Mesothelial cell of epicardium (in vitro differentiated cells): ENCODE data around the gene TMEM232. TPM values are rescaled to one million over a fixed set of nuclear protein-coding genes. Genes with fewer than 3 reads are reported as not detected.

Experiments used
- DNase-seq, 2 experiments: peaks; one replicate each; pipeline ENCODE4 v3.0.0; 2021; ENCODE audit warnings: low spot score in 2 of 2; ENCODE audit not compliant: unreplicated experiment in 2 of 2
- H3K27ac Mint-ChIP-seq: 2 replicates; pipeline ENCODE4 v1.8.0; 2021; ENCODE audit warnings: mixed read lengths
- H3K27me3 Mint-ChIP-seq: 2 replicates; pipeline ENCODE4 v1.8.0; 2021; ENCODE audit warnings: low read depth, mixed read lengths
- H3K36me3 Mint-ChIP-seq: 2 replicates; pipeline ENCODE4 v1.8.0; 2021; ENCODE audit warnings: mixed read lengths
- H3K4me1 Mint-ChIP-seq: 2 replicates; pipeline ENCODE4 v1.8.0; 2021; ENCODE audit warnings: mixed read lengths
- H3K4me3 Mint-ChIP-seq: 2 replicates; pipeline ENCODE4 v1.8.0; 2021; ENCODE audit warnings: mild to moderate bottlenecking, moderate library complexity, mixed read lengths
- H3K9me3 Mint-ChIP-seq: 2 replicates; pipeline ENCODE4 v1.8.0; 2021; ENCODE audit warnings: mixed read lengths
- CTCF ChIP-seq: fragments of 200-600 bp; sonication (generic); IDR thresholded peaks from one replicate; pipeline ENCODE4 v1.5.0; 2021; ENCODE audit warnings: antibody characterized with exemption; ENCODE audit not compliant: unreplicated experiment
- total RNA-seq: library from RNA; stranded (reverse); gene quantifications from 3 replicates; pipeline ENCODE4 v1.2.1, GENCODE V29; 2021

Gene TMEM232
- total RNA-seq, 1 donor from 2014 or later, result 6.5 TPM

- no peak for TF ChIP-seq CTCF
- H3K27ac Mint-ChIP-seq, result no peak overlapping the region
- no peaks in the 10 kb centered on the region for H3K4me1 Mint-ChIP-seq
- H3K9me3 Mint-ChIP-seq, result peaks cover 7% of the 10 kb centered on the region
- no peak overlapping the region for H3K4me3 Mint-ChIP-seq
- no peaks in the 10 kb centered on the region for H3K36me3 Mint-ChIP-seq
- no peaks in the 10 kb centered on the region for H3K27me3 Mint-ChIP-seq
- no peak for DNase-seq
Measured at GRCh38 chr5:110653231-110653970, 73.1 kb downstream of the TMEM232 start.

- no peak for TF ChIP-seq CTCF
- DNase-seq, result no peak
- H3K4me1 Mint-ChIP-seq, result no peaks in the 10 kb centered on the region
- no peaks in the 10 kb centered on the region for H3K27me3 Mint-ChIP-seq
- no peak overlapping the region for H3K27ac Mint-ChIP-seq
- H3K36me3 Mint-ChIP-seq, result no peaks in the 10 kb centered on the region
- H3K9me3 Mint-ChIP-seq, result peaks cover 8% of the 10 kb centered on the region
- no peak overlapping the region for H3K4me3 Mint-ChIP-seq
Measured at GRCh38 chr5:110651507-110651906, 75.0 kb downstream of the TMEM232 start.

- no peak for TF ChIP-seq CTCF
- H3K4me1 Mint-ChIP-seq, result no peaks in the 10 kb centered on the region
- H3K9me3 Mint-ChIP-seq, result peaks cover 19% of the 10 kb centered on the region
- H3K4me3 Mint-ChIP-seq, result no peak overlapping the region
- DNase-seq, result no peak
- no peak overlapping the region for H3K27ac Mint-ChIP-seq
- no peaks in the 10 kb centered on the region for H3K27me3 Mint-ChIP-seq
- no peaks in the 10 kb centered on the region for H3K36me3 Mint-ChIP-seq
Measured at GRCh38 chr5:110644357-110644756, 82.1 kb downstream of the TMEM232 start.

GRCh38 chr5:110638970-110639902 lies 87.2 kb downstream of the TMEM232 start:
- Mint-ChIP-seq H3K9me3 (peaks cover 11% of the 10 kb centered on the region), H3K36me3 (no peaks in the 10 kb centered on the region), H3K4me1 (no peaks in the 10 kb centered on the region), H3K27ac (no peak overlapping the region), H3K27me3 (no peaks in the 10 kb centered on the region), H3K4me3 (no peak overlapping the region)
- DNase-seq, result no peak
- no peak for TF ChIP-seq CTCF

- TF ChIP-seq CTCF, result no peak
- H3K27ac Mint-ChIP-seq, result no peak overlapping the region
Measured at GRCh38 chr5:110634475-110634874, 92.0 kb downstream of the TMEM232 start.

More at GRCh38 chr5:110634475-110634874, 92.0 kb downstream of the TMEM232 start:
- no peaks in the 10 kb centered on the region for H3K4me1 Mint-ChIP-seq
- H3K36me3 Mint-ChIP-seq, result no peaks in the 10 kb centered on the region
- no peaks in the 10 kb centered on the region for H3K27me3 Mint-ChIP-seq
- no peak for DNase-seq
- H3K9me3 Mint-ChIP-seq, result peaks cover 29% of the 10 kb centered on the region
- no peak overlapping the region for H3K4me3 Mint-ChIP-seq
